Esophagus squamous epithelium (tissue), 4 donors: ENCODE results near the gene GAB2.

Experiments
- POLR2A ChIP-seq, 4 donors: fragments of 450-650 bp; IDR thresholded peaks; one replicate each; pipeline ENCODE4 v1.6.1; 2017; ENCODE audit warnings: antibody characterized with exemption in 4 of 4, mild to moderate bottlenecking in 4 of 4, moderate library complexity in 3 of 4
- TF ChIP-seq, protein P1 (sequence below), 6 experiments: fragments of 450-650 bp in 4 of 6; fragments of 200-600 bp in 2 of 6; sonication (generic) in 2 of 6; IDR thresholded peaks; one replicate each; pipeline ENCODE4 v1.5.1; 2016 to 2019; ENCODE audit warnings: antibody characterized with exemption in 6 of 6, mild to moderate bottlenecking in 4 of 6, moderate library complexity in 4 of 6

DNA sequence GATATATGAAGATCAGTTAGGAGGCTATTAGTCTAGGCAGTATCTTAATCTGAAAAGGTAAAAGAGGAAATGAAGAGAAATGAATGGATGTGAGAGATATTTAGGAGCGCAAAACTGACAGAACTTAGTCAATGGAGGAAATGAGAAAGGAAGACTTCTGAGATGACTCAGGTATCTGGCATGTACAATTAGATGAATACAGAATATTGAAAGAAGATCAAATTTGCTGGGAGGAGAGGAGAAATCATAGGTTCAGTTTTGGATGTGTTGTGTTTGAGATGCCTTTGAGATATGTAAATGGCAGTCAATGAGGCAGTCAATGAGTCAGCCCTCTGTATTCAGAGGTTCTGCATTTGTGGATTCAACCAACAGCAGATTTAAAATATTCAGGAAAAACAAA, 42.9 kb upstream of the GAB2 start:
- TF ChIP-seq, protein P1, sequence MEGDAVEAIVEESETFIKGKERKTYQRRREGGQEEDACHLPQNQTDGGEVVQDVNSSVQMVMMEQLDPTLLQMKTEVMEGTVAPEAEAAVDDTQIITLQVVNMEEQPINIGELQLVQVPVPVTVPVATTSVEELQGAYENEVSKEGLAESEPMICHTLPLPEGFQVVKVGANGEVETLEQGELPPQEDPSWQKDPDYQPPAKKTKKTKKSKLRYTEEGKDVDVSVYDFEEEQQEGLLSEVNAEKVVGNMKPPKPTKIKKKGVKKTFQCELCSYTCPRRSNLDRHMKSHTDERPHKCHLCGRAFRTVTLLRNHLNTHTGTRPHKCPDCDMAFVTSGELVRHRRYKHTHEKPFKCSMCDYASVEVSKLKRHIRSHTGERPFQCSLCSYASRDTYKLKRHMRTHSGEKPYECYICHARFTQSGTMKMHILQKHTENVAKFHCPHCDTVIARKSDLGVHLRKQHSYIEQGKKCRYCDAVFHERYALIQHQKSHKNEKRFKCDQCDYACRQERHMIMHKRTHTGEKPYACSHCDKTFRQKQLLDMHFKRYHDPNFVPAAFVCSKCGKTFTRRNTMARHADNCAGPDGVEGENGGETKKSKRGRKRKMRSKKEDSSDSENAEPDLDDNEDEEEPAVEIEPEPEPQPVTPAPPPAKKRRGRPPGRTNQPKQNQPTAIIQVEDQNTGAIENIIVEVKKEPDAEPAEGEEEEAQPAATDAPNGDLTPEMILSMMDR (IDR thresholded peaks at IDR 0.05) = no peak
- TF ChIP-seq POLR2A (IDR thresholded peaks at IDR 0.05) = no peak
